ENCODE data around the gene SACM1L. TPM values are rescaled to one million over a fixed set of nuclear protein-coding genes. Genes with fewer than 3 reads are reported as not detected.

The SACM1L gene
- total RNA-seq, 1 donor from 2014 or later: 34.5 TPM

GRCh38 chr3:45736707-45737106 is 47.5 kb downstream of the SACM1L start:
- peaks cover 19% of the 10 kb centered on the region for H3K4me1 Mint-ChIP-seq (ENCODE audit: low read depth)
- no peaks in the 10 kb centered on the region for H3K9me3 Mint-ChIP-seq (ENCODE audit: low read depth)
- TF ChIP-seq CTCF (IDR thresholded peaks at IDR 0.05): no peak
- H3K4me3 Mint-ChIP-seq (ENCODE audit: unreplicated experiment): no peak overlapping the region
- peaks cover 49% of the 10 kb centered on the region for H3K36me3 Mint-ChIP-seq (ENCODE audit: low read depth)
- DNase-seq (ENCODE audit: low spot score): no peak
- no peak overlapping the region for H3K27ac Mint-ChIP-seq (ENCODE audit: unreplicated experiment)
- no peaks in the 10 kb centered on the region for H3K27me3 Mint-ChIP-seq (ENCODE audit: low read depth)

- Mint-ChIP-seq H3K9me3 (ENCODE audit: low read depth) (no peaks in the 10 kb centered on the region), H3K4me3 (ENCODE audit: unreplicated experiment) (no peak overlapping the region), H3K4me1 (ENCODE audit: low read depth) (peaks cover 19% of the 10 kb centered on the region), H3K27ac (ENCODE audit: unreplicated experiment) (no peak overlapping the region), H3K27me3 (ENCODE audit: low read depth) (no peaks in the 10 kb centered on the region), H3K36me3 (ENCODE audit: low read depth) (peaks cover 50% of the 10 kb centered on the region)
- no peak for TF ChIP-seq CTCF (IDR thresholded peaks at IDR 0.05)
- no peak for DNase-seq (ENCODE audit: low spot score)
These were observed 48.0 kb downstream of the SACM1L start for GRCh38 chr3:45737234-45737633.

- H3K9me3 Mint-ChIP-seq (ENCODE audit: low read depth): no peaks in the 10 kb centered on the region
- DNase-seq (ENCODE audit: low spot score): no peak
- H3K4me1 Mint-ChIP-seq (ENCODE audit: low read depth): peaks cover 13% of the 10 kb centered on the region
- H3K4me3 Mint-ChIP-seq (ENCODE audit: unreplicated experiment): no peak overlapping the region
- no peaks in the 10 kb centered on the region for H3K27me3 Mint-ChIP-seq (ENCODE audit: low read depth)
- peaks cover 40% of the 10 kb centered on the region for H3K36me3 Mint-ChIP-seq (ENCODE audit: low read depth)
- no peak for TF ChIP-seq CTCF (IDR thresholded peaks at IDR 0.05)
- no peak overlapping the region for H3K27ac Mint-ChIP-seq (ENCODE audit: unreplicated experiment)
These were observed 50.8 kb downstream of the SACM1L start for GRCh38 chr3:45739991-45740390.

- Mint-ChIP-seq H3K9me3 (ENCODE audit: low read depth) (no peaks in the 10 kb centered on the region), H3K4me3 (ENCODE audit: unreplicated experiment) (no peak overlapping the region), H3K27ac (ENCODE audit: unreplicated experiment) (no peak overlapping the region), H3K36me3 (ENCODE audit: low read depth) (peaks cover 38% of the 10 kb centered on the region), H3K27me3 (ENCODE audit: low read depth) (no peaks in the 10 kb centered on the region), H3K4me1 (ENCODE audit: low read depth) (peaks cover 12% of the 10 kb centered on the region)
- no peak for DNase-seq (ENCODE audit: low spot score)
- no peak for TF ChIP-seq CTCF (IDR thresholded peaks at IDR 0.05)
These were observed 52.1 kb downstream of the SACM1L start for GRCh38 chr3:45741247-45741646.

GRCh38 chr3:45741742-45742460 is 52.7 kb downstream of the SACM1L start:
- DNase-seq (ENCODE audit: low spot score): no peak
- Mint-ChIP-seq H3K27ac (ENCODE audit: unreplicated experiment) (no peak overlapping the region), H3K9me3 (ENCODE audit: low read depth) (no peaks in the 10 kb centered on the region), H3K4me1 (ENCODE audit: low read depth) (peaks cover 12% of the 10 kb centered on the region), H3K27me3 (ENCODE audit: low read depth) (no peaks in the 10 kb centered on the region), H3K36me3 (ENCODE audit: low read depth) (peaks cover 37% of the 10 kb centered on the region), H3K4me3 (ENCODE audit: unreplicated experiment) (no peak overlapping the region)
- TF ChIP-seq CTCF (IDR thresholded peaks at IDR 0.05): no peak

All from chondrocyte (in vitro differentiated cells).